ENCODE data around the gene OR9Q1. TPM values are rescaled to one million over a fixed set of nuclear protein-coding genes. Genes with fewer than 3 reads are reported as not detected.

The OR9Q1 gene
- total and polyA plus RNA-seq, 2 of the 4 experiments (the other 2 are of a cell fraction): not detected

GRCh38 chr11:58068655-58069054, 45.0 kb downstream of the OR9Q1 start:
- CTCF ChIA-PET: no interaction called here
- 30% methylated on average over 2 of the region's 6 CpGs; no CpG with 5 or more reads in 1 of the 2 experiments for WGBS, 2 experiments (ENCODE audit: extremely low coverage in 2 of 2, insufficient read length in 1 of 2)
- intact Hi-C loops (cut with micrococcal nuclease): loop anchor here (10.0 kb wide), 1 partner anchor 326 kb away; no protein-coding TSS in a partner anchor

More at GRCh38 chr11:58068655-58069054, 45.0 kb downstream of the OR9Q1 start:
- no TSS peak for BruUV-seq (replicated peaks)
- Histone ChIP-seq H3K4ac (ENCODE audit: low read depth, low read length) (no peak overlapping the region), H3K4me3 (ENCODE audit: insufficient read depth, low read depth, low read length) (no peak overlapping the region), H2AK5ac (ENCODE audit: low read depth, low read length) (no peak overlapping the region), H3K56ac (ENCODE audit: extremely low read depth, insufficient read depth, low read length) (no peak overlapping the region), H4K8ac (ENCODE audit: low read depth in 2 of 2, low read length in 2 of 2) (no peak overlapping the region), H4K5ac (ENCODE audit: low read depth, low read length) (no peak overlapping the region), H3K36me3 (ENCODE audit: control insufficient read depth, insufficient read depth, low read length) (no peaks in the 10 kb centered on the region), H4K91ac (ENCODE audit: insufficient read depth, low read depth, low read length) (no peak overlapping the region), H2BK120ac (ENCODE audit: low read depth, low read length) (no peak overlapping the region), H3K4me2 (ENCODE audit: low read depth, low read length) (no peak overlapping the region), H3K9me3 (ENCODE audit: control insufficient read depth, insufficient read depth, low read length) (no peaks in the 10 kb centered on the region), H3K9ac (ENCODE audit: low read depth, low read length) (no peak overlapping the region), H2BK15ac (ENCODE audit: low read depth, low read length) (no peak overlapping the region), H2BK5ac (ENCODE audit: low read depth, low read length, poor library complexity, severe bottlenecking) (no peak overlapping the region), H2AK9ac (replicated peaks; ENCODE audit: low read depth, low read length, poor library complexity) (no peak overlapping the region), H2AFZ (replicated peaks; ENCODE audit: low read length, poor library complexity) (no peak overlapping the region), H3K4me1 (ENCODE audit: control insufficient read depth, insufficient read depth, low read length) (no peaks in the 10 kb centered on the region; the same call in 1 of the 2 replicates), H3K27ac (ENCODE audit: insufficient read depth, low read length) (no peak overlapping the region), H3K27me3 (ENCODE audit: control insufficient read depth, insufficient read depth, low read length) (no peaks in the 10 kb centered on the region), H3K79me1 (ENCODE audit: low read depth in 1 of 2, low read length in 2 of 2) (no peaks in the 10 kb centered on the region), H3K18ac (ENCODE audit: low read depth, low read length) (no peak overlapping the region), H4K20me1 (ENCODE audit: insufficient read depth, low read length) (no peaks in the 10 kb centered on the region), H3K9me1 (ENCODE audit: insufficient read depth, low read length) (peaks cover 4% of the 10 kb centered on the region; the same call in 1 of the 2 replicates), H2BK20ac (ENCODE audit: low read depth, low read length) (no peak overlapping the region), H3K14ac (replicated peaks; ENCODE audit: low read depth, low read length) (no peak overlapping the region), H3K23ac (ENCODE audit: low read depth, low read length) (no peak overlapping the region)
- dilution Hi-C loops (cut with HindIII; ENCODE audit: low sequenced_read_pairs, unreplicated experiment) (no loop called here), in situ Hi-C loops (cut with MboI; ENCODE audit: low sequenced_read_pairs) (no loop called here)
- TF ChIP-seq, protein P1, sequence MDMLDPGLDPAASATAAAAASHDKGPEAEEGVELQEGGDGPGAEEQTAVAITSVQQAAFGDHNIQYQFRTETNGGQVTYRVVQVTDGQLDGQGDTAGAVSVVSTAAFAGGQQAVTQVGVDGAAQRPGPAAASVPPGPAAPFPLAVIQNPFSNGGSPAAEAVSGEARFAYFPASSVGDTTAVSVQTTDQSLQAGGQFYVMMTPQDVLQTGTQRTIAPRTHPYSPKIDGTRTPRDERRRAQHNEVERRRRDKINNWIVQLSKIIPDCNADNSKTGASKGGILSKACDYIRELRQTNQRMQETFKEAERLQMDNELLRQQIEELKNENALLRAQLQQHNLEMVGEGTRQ (IDR thresholded peaks at IDR 0.05; ENCODE audit: low read depth, low read length): no peak
- TF ChIP-seq FOS (IDR thresholded peaks at IDR 0.05; ENCODE audit: low read depth, low read length) (no peak), CEBPB (IDR thresholded peaks at IDR 0.05; ENCODE audit: low read depth, low read length) (no peak), CHD1 (IDR thresholded peaks at IDR 0.05; ENCODE audit: low read depth, low read length) (no peak), NFE2L2 (IDR thresholded peaks at IDR 0.05; ENCODE audit: low read depth, low read length) (no peak), SMC3 (IDR thresholded peaks at IDR 0.05; ENCODE audit: low read depth, low read length) (no peak), MXI1 (IDR thresholded peaks at IDR 0.05; ENCODE audit: borderline replicate concordance, low read depth, low read length) (no peak), MAFK (IDR thresholded peaks at IDR 0.05; ENCODE audit: low read depth, low read length) (no peak), RCOR1 (IDR thresholded peaks at IDR 0.05; ENCODE audit: insufficient replicate concordance, low read length) (no peak), POLR2A (IDR thresholded peaks at IDR 0.05; ENCODE audit: low read depth, low read length) (no peak), BHLHE40 (IDR thresholded peaks at IDR 0.05; ENCODE audit: low read depth, low read length) (no peak), RFX5 (IDR thresholded peaks at IDR 0.05; ENCODE audit: low read depth, low read length) (no peak), MAZ (IDR thresholded peaks at IDR 0.05; ENCODE audit: borderline replicate concordance, low read depth, low read length) (no peak), RAD21 (IDR thresholded peaks at IDR 0.05; ENCODE audit: low read length) (no peak)
- TF ChIP-seq, protein P2, sequence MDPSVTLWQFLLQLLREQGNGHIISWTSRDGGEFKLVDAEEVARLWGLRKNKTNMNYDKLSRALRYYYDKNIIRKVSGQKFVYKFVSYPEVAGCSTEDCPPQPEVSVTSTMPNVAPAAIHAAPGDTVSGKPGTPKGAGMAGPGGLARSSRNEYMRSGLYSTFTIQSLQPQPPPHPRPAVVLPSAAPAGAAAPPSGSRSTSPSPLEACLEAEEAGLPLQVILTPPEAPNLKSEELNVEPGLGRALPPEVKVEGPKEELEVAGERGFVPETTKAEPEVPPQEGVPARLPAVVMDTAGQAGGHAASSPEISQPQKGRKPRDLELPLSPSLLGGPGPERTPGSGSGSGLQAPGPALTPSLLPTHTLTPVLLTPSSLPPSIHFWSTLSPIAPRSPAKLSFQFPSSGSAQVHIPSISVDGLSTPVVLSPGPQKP (IDR thresholded peaks at IDR 0.05; ENCODE audit: borderline replicate concordance, low read depth, low read length): no peak
- TF ChIP-seq, protein P3, sequence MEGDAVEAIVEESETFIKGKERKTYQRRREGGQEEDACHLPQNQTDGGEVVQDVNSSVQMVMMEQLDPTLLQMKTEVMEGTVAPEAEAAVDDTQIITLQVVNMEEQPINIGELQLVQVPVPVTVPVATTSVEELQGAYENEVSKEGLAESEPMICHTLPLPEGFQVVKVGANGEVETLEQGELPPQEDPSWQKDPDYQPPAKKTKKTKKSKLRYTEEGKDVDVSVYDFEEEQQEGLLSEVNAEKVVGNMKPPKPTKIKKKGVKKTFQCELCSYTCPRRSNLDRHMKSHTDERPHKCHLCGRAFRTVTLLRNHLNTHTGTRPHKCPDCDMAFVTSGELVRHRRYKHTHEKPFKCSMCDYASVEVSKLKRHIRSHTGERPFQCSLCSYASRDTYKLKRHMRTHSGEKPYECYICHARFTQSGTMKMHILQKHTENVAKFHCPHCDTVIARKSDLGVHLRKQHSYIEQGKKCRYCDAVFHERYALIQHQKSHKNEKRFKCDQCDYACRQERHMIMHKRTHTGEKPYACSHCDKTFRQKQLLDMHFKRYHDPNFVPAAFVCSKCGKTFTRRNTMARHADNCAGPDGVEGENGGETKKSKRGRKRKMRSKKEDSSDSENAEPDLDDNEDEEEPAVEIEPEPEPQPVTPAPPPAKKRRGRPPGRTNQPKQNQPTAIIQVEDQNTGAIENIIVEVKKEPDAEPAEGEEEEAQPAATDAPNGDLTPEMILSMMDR (conservative IDR thresholded peaks at IDR 0.05; ENCODE audit: low read depth, low read length): no peak
- ATAC-seq (ENCODE audit: low read depth) (no peak), DNase-seq (no peak)
- POLR2A ChIA-PET (ENCODE audit: unreplicated experiment): interaction anchor here (0.7 kb wide), 1 partner anchor 38 kb away, joined by 10 read pairs; no protein-coding TSS in a partner anchor
